ENCODE measurements around the gene SV2B.

SV2B gene

GRCh38 chr15:91127236-91127955, 27.3 kb downstream of the SV2B start:
- TF ChIP-seq REST (IDR thresholded peaks at IDR 0.05; ENCODE audit: insufficient replicate concordance, low read depth) (no peak), GABPA (IDR thresholded peaks at IDR 0.05; ENCODE audit: low read depth) (no peak), SPI1 (IDR thresholded peaks at IDR 0.05; ENCODE audit: borderline replicate concordance, low read depth) (no peak), CTCF (IDR thresholded peaks at IDR 0.05; ENCODE audit: insufficient read depth, low read length) (no peak), POLR2AphosphoS5 (IDR thresholded peaks at IDR 0.05; ENCODE audit: low read depth) (no peak)
- Histone ChIP-seq H3K27ac (replicated peaks) (no peak overlapping the region), H3K27me3 (ENCODE audit: insufficient read depth, poor library complexity, severe bottlenecking) (peaks cover 8% of the 10 kb centered on the region)

GRCh38 chr15:91128016-91128415, 28.0 kb downstream of the SV2B start:
- TF ChIP-seq SPI1 (IDR thresholded peaks at IDR 0.05; ENCODE audit: borderline replicate concordance, low read depth) (no peak), GABPA (IDR thresholded peaks at IDR 0.05; ENCODE audit: low read depth) (no peak), REST (IDR thresholded peaks at IDR 0.05; ENCODE audit: insufficient replicate concordance, low read depth) (no peak), CTCF (IDR thresholded peaks at IDR 0.05; ENCODE audit: insufficient read depth, low read length) (no peak), POLR2AphosphoS5 (IDR thresholded peaks at IDR 0.05; ENCODE audit: low read depth) (no peak)
- peaks cover 8% of the 10 kb centered on the region for H3K27me3 ChIP-seq (ENCODE audit: insufficient read depth, poor library complexity, severe bottlenecking)
- no peak for DNase-seq (ENCODE audit: low read depth in 1 of 2, low spot score in 1 of 2)
- H3K4me3 ChIP-seq (replicated peaks; ENCODE audit: insufficient read depth, low read length): no peak overlapping the region
- H3K27ac ChIP-seq (replicated peaks): no peak overlapping the region

More at GRCh38 chr15:91127236-91127955, 27.3 kb downstream of the SV2B start:
- no peak overlapping the region for H3K4me3 ChIP-seq (replicated peaks; ENCODE audit: insufficient read depth, low read length)
- no peak for DNase-seq (ENCODE audit: low read depth in 1 of 2, low spot score in 1 of 2)

- Histone ChIP-seq H3K27ac (replicated peaks) (no peak overlapping the region), H3K4me3 (replicated peaks; ENCODE audit: insufficient read depth, low read length) (no peak overlapping the region), H3K27me3 (ENCODE audit: insufficient read depth, poor library complexity, severe bottlenecking) (peaks cover 8% of the 10 kb centered on the region)
- DNase-seq (ENCODE audit: low read depth in 1 of 2, low spot score in 1 of 2): no peak
- TF ChIP-seq CTCF (IDR thresholded peaks at IDR 0.05; ENCODE audit: insufficient read depth, low read length): no peak
- TF ChIP-seq GABPA (IDR thresholded peaks at IDR 0.05; ENCODE audit: low read depth): no peak
- no peak for TF ChIP-seq SPI1 (IDR thresholded peaks at IDR 0.05; ENCODE audit: borderline replicate concordance, low read depth)
- no peak for TF ChIP-seq POLR2AphosphoS5 (IDR thresholded peaks at IDR 0.05; ENCODE audit: low read depth)
- no peak for TF ChIP-seq REST (IDR thresholded peaks at IDR 0.05; ENCODE audit: insufficient replicate concordance, low read depth)
These were observed 29.4 kb downstream of the SV2B start for GRCh38 chr15:91129436-91129835.

All from HL-60 (cell line).